Muscle layer of colon (tissue), 2 donors: ENCODE results near the gene RAD9B.
A peak's percentile ranks its signal among the peaks of the same experiment; 100 is the strongest.

ENCODE experiments used
- H3K27ac ChIP-seq: one replicate; pipeline ENCODE4 v1.7.0; 2013; ENCODE audit warnings: low read depth, mild to moderate bottlenecking, low read length, moderate library complexity
- H3K27me3 ChIP-seq, 2 donors: one replicate each; pipeline ENCODE4 v1.7.0; 2013; ENCODE audit warnings: low read length in 2 of 2, mild to moderate bottlenecking in 2 of 2; ENCODE audit not compliant: insufficient read depth in 2 of 2, control insufficient read depth in 1 of 2
- H3K36me3 ChIP-seq: one replicate; pipeline ENCODE4 v1.7.0; 2013; ENCODE audit warnings: mild to moderate bottlenecking, low read length; ENCODE audit not compliant: insufficient read depth
- H3K4me1 ChIP-seq: one replicate; pipeline ENCODE4 v1.7.0; 2013; ENCODE audit warnings: mild to moderate bottlenecking, low read length; ENCODE audit not compliant: insufficient read depth
- H3K4me3 ChIP-seq, 2 donors: one replicate each; pipeline ENCODE4 v1.7.0; 2013; ENCODE audit warnings: low read length in 2 of 2, low read depth in 1 of 2, mild to moderate bottlenecking in 1 of 2, moderate library complexity in 1 of 2
- H3K9ac ChIP-seq: one replicate; pipeline ENCODE4 v1.7.0; 2013; ENCODE audit warnings: low read length
- H3K9me3 ChIP-seq: one replicate; pipeline ENCODE4 v1.7.0; 2013; ENCODE audit warnings: mild to moderate bottlenecking, low read length
- donor health status: abdominal sarcoma.
- donor health status: Adenocarcinoma of cecum.

The RAD9B gene

DNA sequence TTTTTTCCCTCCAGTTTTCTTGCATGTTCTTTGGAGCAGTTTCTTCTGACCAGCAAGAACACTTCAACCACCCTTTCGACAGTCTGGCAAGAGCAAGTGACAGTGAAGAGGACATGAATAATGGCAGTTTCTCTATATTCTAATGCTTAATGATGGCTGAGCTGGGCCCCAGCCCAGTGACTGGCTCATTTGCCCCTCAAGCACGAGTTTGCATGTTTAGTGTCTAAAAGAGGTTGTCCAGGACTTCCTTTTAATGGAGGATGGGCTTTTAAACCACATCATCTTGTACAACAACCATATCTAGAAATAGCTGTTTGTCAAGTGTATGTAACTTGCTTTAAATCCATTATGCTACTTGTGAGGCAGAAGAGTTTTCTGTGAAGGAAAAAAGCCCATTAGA is 28.4 kb downstream of the RAD9B start:
- H3K4me1 ChIP-seq, result peaks cover 40% of the 10 kb centered on the region
- H3K9me3 ChIP-seq, result no peaks in the 10 kb centered on the region
- H3K4me3 ChIP-seq, result no peak overlapping the region
- H3K9ac ChIP-seq, result no peak overlapping the region
- no peaks in the 10 kb centered on the region for H3K36me3 ChIP-seq
- H3K27me3 ChIP-seq, result no peaks in the 10 kb centered on the region
- H3K27ac ChIP-seq, result no peak overlapping the region

DNA sequence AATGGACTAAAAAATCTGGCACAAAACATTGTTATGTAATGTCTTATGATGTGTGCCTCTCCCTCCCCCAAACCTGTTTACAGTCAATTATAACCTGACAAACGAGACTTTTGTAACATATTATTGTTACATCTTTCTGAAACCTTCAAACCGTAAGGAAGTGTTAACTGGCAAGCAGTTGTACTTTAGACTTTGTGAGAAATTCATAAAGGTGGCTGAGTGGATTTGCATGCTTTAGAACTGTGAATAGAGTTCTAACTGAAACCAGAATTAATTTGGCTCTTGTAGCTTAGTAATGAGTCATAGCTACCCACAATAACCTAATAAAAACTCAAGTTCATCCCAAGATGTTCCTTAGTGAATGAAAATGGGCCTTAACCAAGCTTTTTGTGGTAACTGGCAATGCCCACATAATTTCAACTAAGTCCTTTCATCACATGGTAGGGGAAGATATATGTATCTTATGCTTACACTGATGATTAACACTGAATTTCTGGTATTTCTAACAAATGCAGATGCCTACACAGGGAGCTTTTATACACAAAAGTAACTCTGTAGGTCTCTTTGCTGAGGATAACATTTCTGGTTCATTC is 29.7 kb downstream of the RAD9B start:
- H3K4me1 ChIP-seq, result peaks cover 48% of the 10 kb centered on the region
- H3K36me3 ChIP-seq, result peaks cover 8% of the 10 kb centered on the region
- H3K4me3 ChIP-seq, result no peak overlapping the region
- no peaks in the 10 kb centered on the region for H3K27me3 ChIP-seq
- peak overlapping the region; percentile 73 for H3K27ac ChIP-seq
- H3K9me3 ChIP-seq, result no peaks in the 10 kb centered on the region
- H3K9ac ChIP-seq, result no peak overlapping the region

DNA sequence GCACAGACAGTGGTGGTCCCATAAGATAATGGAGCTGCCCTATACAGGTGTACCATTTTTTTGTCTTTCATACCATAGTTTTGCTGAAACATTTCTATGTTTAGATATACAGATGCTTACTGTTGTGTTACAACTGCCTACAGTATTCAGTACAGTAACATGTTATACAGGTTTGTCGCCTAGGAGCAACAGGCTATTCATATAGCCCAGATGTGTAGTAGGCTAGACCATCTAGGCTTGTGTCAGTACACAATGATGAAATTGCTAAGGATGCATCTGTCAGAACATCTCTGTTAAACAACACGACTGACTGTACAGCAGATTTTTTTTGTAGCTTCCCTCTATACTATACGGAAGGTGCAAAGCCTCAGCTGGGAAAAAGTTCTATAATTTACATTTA is 30.5 kb downstream of the RAD9B start:
- Histone ChIP-seq H3K27ac (peak overlapping the region; percentile 24), H3K4me3 (no peak overlapping the region), H3K27me3 (no peaks in the 10 kb centered on the region), H3K4me1 (peaks cover 57% of the 10 kb centered on the region), H3K9me3 (no peaks in the 10 kb centered on the region), H3K36me3 (peaks cover 14% of the 10 kb centered on the region), H3K9ac (no peak overlapping the region)

DNA sequence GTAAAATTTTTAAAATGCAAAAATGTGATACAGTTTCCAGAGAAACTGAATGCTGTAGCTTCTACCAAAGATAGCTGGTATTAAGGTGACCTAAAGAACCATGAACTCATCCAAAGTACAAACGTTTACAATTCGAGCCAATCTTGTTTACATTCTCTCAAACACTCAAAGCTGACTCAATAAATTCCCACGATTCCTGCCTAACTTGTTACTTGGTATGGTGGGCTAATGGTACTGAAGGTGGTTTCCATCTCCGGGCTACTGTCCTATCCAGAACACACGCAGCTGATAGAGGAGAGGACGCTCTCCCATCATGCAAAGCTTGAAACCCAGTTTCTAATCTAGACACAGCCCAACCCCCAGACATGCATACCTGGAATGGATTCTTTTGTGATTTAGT is 31.5 kb downstream of the RAD9B start:
- no peak overlapping the region for H3K9ac ChIP-seq
- H3K4me3 ChIP-seq, result peak overlapping the region in 1 of 2 donors; percentile 16
- no peaks in the 10 kb centered on the region for H3K9me3 ChIP-seq
- peaks cover 22% of the 10 kb centered on the region for H3K36me3 ChIP-seq
- H3K27me3 ChIP-seq, result no peaks in the 10 kb centered on the region
- H3K4me1 ChIP-seq, result peaks cover 60% of the 10 kb centered on the region
- H3K27ac ChIP-seq, result no peak overlapping the region

DNA sequence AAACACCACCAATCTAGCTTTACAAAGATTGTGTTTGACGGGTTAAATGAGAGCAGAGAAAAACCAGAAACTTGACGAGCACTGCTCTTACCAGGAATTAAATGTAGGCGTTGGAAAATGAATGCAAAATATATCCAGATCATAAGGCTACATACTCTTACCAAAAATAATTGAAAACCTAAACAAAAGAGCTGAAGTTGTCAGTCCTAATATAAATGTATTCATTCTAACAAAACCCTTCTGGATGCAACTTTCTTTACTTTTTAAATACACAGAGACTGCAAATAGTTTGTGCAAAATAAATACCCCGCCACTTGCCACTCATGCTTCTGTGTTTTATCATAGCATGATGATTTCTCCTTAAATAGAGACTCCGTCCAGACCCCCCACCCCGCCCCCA is 32.7 kb downstream of the RAD9B start:
- Histone ChIP-seq H3K36me3 (peaks cover 30% of the 10 kb centered on the region), H3K4me1 (peaks cover 60% of the 10 kb centered on the region), H3K27ac (peak overlapping the region; percentile 48)

DNA sequence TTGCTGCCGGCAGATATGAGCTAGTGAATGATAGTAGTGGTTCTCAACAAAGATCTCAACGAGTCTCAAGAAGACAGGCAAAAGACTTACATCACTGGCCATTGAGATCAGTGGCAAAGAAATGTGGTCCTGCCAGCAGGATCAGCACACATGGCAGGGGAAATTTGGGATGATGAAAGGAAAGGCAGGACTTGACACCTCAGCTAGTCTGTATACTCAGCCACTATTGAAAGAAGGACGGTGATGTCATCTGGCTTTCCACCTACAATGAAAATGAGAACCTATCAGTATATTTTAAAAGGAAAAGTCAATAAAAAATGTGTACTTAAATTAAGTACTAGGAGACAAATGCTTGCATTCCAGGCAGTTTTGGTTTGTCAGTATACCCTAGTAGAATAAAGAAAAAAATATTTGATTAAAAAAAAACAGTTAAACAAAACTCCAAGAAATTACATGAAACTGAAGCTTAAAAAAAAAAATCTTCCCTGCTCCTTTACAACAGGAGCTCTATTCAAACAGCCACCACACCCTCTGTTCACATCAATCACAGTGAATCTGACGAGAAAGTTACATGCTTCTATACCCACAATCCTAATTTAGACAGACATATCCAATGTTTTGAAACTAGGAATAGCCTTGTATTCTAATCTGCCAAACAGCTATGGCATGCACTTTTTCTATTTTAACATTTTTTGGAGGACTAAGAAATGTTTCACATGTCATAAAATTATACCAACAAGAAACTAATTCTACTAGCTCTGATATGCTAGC is 34.9 kb downstream of the RAD9B start:
- H3K9ac ChIP-seq, result no peak overlapping the region
- H3K27me3 ChIP-seq, result no peaks in the 10 kb centered on the region
- H3K36me3 ChIP-seq, result peaks cover 30% of the 10 kb centered on the region
- H3K4me3 ChIP-seq, result peak overlapping the region in 1 of 2 donors; percentile 38
- H3K27ac ChIP-seq, result peak overlapping the region; percentile 68
- peaks cover 47% of the 10 kb centered on the region for H3K4me1 ChIP-seq
- H3K9me3 ChIP-seq, result no peaks in the 10 kb centered on the region

More for the DNA sequence above, 32.7 kb downstream of the RAD9B start:
- H3K27me3 ChIP-seq, result no peaks in the 10 kb centered on the region
- H3K9me3 ChIP-seq, result no peaks in the 10 kb centered on the region
- no peak overlapping the region for H3K4me3 ChIP-seq
- H3K9ac ChIP-seq, result no peak overlapping the region

DNA sequence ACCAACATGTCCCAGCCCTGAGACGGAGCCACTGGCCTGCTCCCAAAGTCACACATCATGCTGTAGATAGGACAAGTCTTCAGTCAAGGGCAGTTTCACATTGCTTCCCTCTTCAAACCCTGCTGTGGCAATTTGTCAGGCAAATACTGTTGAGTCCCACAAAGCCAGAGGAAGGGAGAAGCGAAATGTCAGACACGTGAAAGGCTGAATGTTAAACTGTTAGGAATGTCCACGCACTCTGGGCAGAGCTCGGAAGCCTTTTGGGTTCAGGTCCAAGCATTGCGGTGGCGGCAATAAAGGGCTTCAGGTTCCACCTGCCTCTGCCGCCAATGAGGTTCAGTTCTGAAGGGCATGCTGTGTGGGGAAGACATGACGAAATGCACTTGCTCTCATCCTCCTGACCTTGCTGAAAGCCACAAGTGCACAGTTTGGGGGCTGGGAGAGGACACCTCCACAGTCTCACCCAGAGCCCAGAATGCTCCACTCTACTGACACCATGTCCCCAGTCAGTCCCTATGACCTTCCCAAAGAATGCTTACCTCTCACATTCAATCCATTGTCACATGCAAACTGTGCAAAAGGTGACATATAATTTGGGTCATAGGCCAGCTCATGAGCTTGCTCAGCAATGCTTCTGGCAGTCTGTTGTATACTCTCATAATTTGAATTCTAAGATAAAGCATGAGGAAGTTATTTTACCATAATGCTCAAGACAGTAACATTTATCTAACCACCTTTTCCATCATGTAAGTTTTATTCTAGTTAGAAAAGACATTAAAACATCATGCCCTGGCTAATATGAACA is 35.7 kb downstream of the RAD9B start:
- Histone ChIP-seq H3K9me3 (no peaks in the 10 kb centered on the region), H3K27me3 (no peaks in the 10 kb centered on the region), H3K36me3 (peaks cover 30% of the 10 kb centered on the region), H3K27ac (peak overlapping the region; percentile 68), H3K4me3 (peak overlapping the region in 1 of 2 donors; percentile 38), H3K9ac (no peak overlapping the region), H3K4me1 (peaks cover 42% of the 10 kb centered on the region)

DNA sequence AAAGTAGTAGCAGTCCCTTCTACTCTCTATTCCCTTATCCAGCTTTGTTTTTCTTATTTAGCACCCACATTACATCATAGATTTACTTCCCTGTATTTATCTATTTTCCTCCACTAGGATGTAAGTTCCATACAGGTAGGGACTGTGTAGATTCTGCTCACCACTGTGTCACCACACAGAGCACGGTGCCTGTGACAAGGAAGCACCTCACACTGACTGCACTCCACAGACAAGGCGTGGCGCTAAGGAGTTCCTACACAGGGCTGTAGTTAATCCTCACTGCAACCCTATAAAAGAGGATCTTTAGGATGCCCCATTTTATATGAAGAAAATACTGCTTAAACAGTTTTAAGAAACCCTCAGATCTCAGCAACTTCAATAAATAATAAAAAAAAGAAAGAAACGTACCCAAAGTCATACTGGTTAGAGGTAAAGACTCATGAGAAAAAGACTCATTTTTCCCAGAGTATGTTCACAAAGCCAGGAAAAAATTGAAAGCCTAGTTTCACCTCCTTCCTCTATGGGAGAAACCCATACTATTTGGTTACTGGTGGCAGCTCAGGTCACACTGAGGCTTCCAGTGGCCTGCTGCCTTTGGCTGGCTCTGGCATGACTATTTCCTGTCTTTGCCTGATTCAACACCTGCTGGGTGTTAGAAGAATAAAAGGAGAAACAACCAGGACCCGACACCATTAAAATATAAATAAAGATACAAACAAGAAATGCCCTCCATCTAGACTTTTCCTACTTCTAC is 36.9 kb downstream of the RAD9B start:
- peaks cover 30% of the 10 kb centered on the region for H3K36me3 ChIP-seq

DNA sequence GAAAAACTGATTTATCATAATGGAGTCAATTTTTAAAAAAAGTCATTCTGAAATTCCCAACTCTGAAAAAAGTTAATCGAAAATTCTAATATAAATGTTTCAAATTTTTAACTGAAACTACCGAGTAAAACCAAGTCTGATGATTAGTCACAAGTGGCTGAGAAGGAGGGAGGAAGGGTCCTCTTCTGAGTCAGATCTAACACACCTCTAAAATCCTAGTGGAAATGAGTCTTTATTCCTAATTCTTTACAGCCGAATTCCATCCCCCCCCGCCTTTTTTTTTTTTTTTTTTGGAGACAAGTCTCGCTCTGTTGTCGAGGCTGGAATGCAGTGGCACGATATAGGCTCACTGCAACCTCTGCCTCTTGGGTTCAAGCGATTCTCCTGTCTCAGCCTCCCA is 37.9 kb downstream of the RAD9B start:
- peaks cover 38% of the 10 kb centered on the region for H3K4me1 ChIP-seq
- no peak overlapping the region for H3K4me3 ChIP-seq
- H3K9me3 ChIP-seq, result no peaks in the 10 kb centered on the region
- no peak overlapping the region for H3K27ac ChIP-seq
- no peaks in the 10 kb centered on the region for H3K27me3 ChIP-seq
- no peak overlapping the region for H3K9ac ChIP-seq
- peaks cover 30% of the 10 kb centered on the region for H3K36me3 ChIP-seq

More for the DNA sequence above, 36.9 kb downstream of the RAD9B start:
- H3K4me3 ChIP-seq, result no peak overlapping the region
- peaks cover 47% of the 10 kb centered on the region for H3K4me1 ChIP-seq
- no peaks in the 10 kb centered on the region for H3K27me3 ChIP-seq
- no peak overlapping the region for H3K27ac ChIP-seq
- H3K9ac ChIP-seq, result no peak overlapping the region
- no peaks in the 10 kb centered on the region for H3K9me3 ChIP-seq

DNA sequence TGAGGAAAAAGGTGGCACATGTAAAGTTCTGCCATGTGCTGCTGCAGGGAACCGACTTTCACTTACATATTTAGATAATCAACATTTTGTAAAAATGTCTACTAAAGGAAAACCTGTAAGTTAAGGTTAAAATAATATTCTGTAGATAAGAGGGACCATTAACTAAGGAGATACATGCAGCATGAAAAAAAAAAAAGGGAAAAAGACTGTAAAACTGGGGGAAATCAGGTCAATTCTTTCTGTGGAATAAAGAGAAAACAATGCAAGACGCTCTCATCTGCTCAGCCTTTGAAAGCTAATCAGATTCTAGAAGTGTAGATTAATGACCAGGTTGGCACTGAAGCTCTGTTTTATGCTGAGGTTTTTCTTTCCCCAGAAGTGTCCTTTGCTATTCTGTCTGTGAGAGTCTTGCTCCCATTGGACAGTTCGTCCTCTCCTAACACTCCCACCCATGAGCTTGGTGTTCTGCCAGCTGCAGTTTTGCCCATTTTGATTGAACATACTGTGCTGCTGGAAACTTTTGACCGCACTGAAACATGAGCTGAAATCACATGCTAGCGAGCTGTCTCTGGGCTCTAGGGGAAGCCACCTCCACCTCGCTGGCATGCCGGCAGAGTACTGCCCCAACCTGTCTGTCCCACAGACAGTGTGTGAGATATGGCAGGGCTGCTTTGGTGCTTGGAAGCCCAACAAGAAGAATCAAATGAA is 41.3 kb downstream of the RAD9B start:
- Histone ChIP-seq H3K27ac (peak overlapping the region; percentile 78), H3K36me3 (peaks cover 10% of the 10 kb centered on the region), H3K4me1 (peaks cover 40% of the 10 kb centered on the region), H3K27me3 (no peaks in the 10 kb centered on the region), H3K9ac (no peak overlapping the region), H3K4me3 (peak overlapping the region in 1 of 2 donors; percentile 1), H3K9me3 (no peaks in the 10 kb centered on the region)
